BLaER1 treated with 17β-estradiol and CSF1 and Interleukin-3, amounts not matched to agents 10 nM and 100 nM (cell line): ENCODE data around the gene RNASEL.

Source experiments
- H3K27ac ChIP-seq, 11 experiments: shearing (Covaris generic); formaldehyde crosslinking; 2 replicates each; pipeline ENCODE4 v1.8.1; 2022
- H3K27me3 ChIP-seq, 11 experiments: shearing (Covaris generic); formaldehyde crosslinking; 2 replicates each; pipeline ENCODE4 v1.8.1; 2022
- H3K36me3 ChIP-seq, 11 experiments: shearing (Covaris generic); formaldehyde crosslinking; 2 replicates each; pipeline ENCODE4 v1.8.1; 2022
- H3K4me1 ChIP-seq, 10 experiments: shearing (Covaris generic); formaldehyde crosslinking; 2 replicates each; pipeline ENCODE4 v1.8.1; 2022
- H3K4me2 ChIP-seq, 11 experiments: shearing (Covaris generic); formaldehyde crosslinking; 2 replicates each; pipeline ENCODE4 v1.8.1; 2022
- H3K4me3 ChIP-seq, 10 experiments: shearing (Covaris generic); formaldehyde crosslinking; 2 replicates each; pipeline ENCODE4 v1.8.1; 2022
- H3K9ac ChIP-seq, 11 experiments: shearing (Covaris generic); formaldehyde crosslinking; 2 replicates each; pipeline ENCODE4 v1.8.1; 2022
- H3K9me3 ChIP-seq, 11 experiments: shearing (Covaris generic); formaldehyde crosslinking; replicated peaks in 1 of 11; 2 replicates each; pipeline ENCODE4 v1.8.1; 2022
- H4K20me1 ChIP-seq, 11 experiments: shearing (Covaris generic); formaldehyde crosslinking; 2 replicates each; pipeline ENCODE4 v1.8.1; 2022
- Cebpa-rat ChIP-seq, 11 experiments: shearing (Covaris generic); IDR thresholded peaks; 2 replicates each; pipeline ENCODE4 v1.8.1; 2022

RNASEL gene

GRCh38 chr1:182589931-182590330 lies 875 bp upstream of the RNASEL start:
- Histone ChIP-seq H3K27me3 (no peaks in the 10 kb centered on the region), H3K9me3 (peaks cover 5 to 20% (median 15%) of the 10 kb centered on the region in 11 experiments; a peak in 17 of 22 replicates), H3K4me3 (no peak overlapping the region), H4K20me1 (no peaks in the 10 kb centered on the region), H3K4me2 (peak overlapping the region in 3 of 11 experiments; percentile 81 to 88 (median 83); a peak in 4 of 22 replicates), H3K36me3 (peaks cover 9 to 18% (median 16%) of the 10 kb centered on the region in 11 experiments; a peak in 19 of 22 replicates), H3K9ac (no peak overlapping the region), H3K4me1 (peaks cover 14 to 36% (median 23%) of the 10 kb centered on the region in 10 experiments), H3K27ac (peak overlapping the region in 4 of 11 experiments; percentile 92 to 97 (median 92); a peak in 5 of 22 replicates)
- no peak for TF ChIP-seq Cebpa-rat (IDR thresholded peaks at IDR 0.05)

- Histone ChIP-seq H3K36me3 (peaks cover 9 to 22% (median 16%) of the 10 kb centered on the region in 11 experiments; a peak in 20 of 22 replicates), H3K9ac (peak overlapping the region in 6 of 11 experiments; percentile 83 to 91 (median 88); a peak in 6 of 22 replicates), H3K27me3 (no peaks in the 10 kb centered on the region), H3K4me1 (peaks cover 18 to 40% (median 26%) of the 10 kb centered on the region in 10 experiments), H3K4me2 (peak overlapping the region; percentile 70 to 89 (median 84)), H3K4me3 (peak overlapping the region in 6 of 10 experiments; percentile 69 to 81 (median 78); a peak in 8 of 20 replicates), H3K9me3 (peaks cover 5 to 20% (median 15%) of the 10 kb centered on the region in 11 experiments; a peak in 17 of 22 replicates), H4K20me1 (no peaks in the 10 kb centered on the region), H3K27ac (peak overlapping the region in 7 of 11 experiments; percentile 90 to 97 (median 92); a peak in 11 of 22 replicates)
- no peak for TF ChIP-seq Cebpa-rat (IDR thresholded peaks at IDR 0.05)
Observed at GRCh38 chr1:182589520-182589919, 464 bp upstream of the RNASEL start.

GRCh38 chr1:182587666-182588499 lies 1.2 kb downstream of the RNASEL start:
- Histone ChIP-seq H3K4me1 (peaks cover 25 to 45% (median 34%) of the 10 kb centered on the region in 10 experiments), H3K27me3 (no peaks in the 10 kb centered on the region), H3K9me3 (peaks cover 5 to 20% (median 15%) of the 10 kb centered on the region in 11 experiments; a peak in 17 of 22 replicates), H3K4me2 (peak overlapping the region; percentile 70 to 89 (median 84)), H3K4me3 (peak overlapping the region; percentile 69 to 95 (median 76)), H3K27ac (peak overlapping the region; percentile 72 to 97 (median 92); a peak in 21 of 22 replicates), H3K36me3 (peaks cover 16 to 36% (median 24%) of the 10 kb centered on the region in 11 experiments), H4K20me1 (no peaks in the 10 kb centered on the region), H3K9ac (peak overlapping the region; percentile 81 to 91 (median 87))
- no peak for TF ChIP-seq Cebpa-rat (IDR thresholded peaks at IDR 0.05)

GRCh38 chr1:182587093-182587492 lies 2.0 kb downstream of the RNASEL start:
- no peak overlapping the region for H3K9ac ChIP-seq
- no peak for TF ChIP-seq Cebpa-rat (IDR thresholded peaks at IDR 0.05)
- no peak overlapping the region for H3K4me2 ChIP-seq
- no peaks in the 10 kb centered on the region for H4K20me1 ChIP-seq
- peaks cover 24 to 44% (median 32%) of the 10 kb centered on the region in 11 experiments for H3K36me3 ChIP-seq
- peaks cover 25 to 45% (median 34%) of the 10 kb centered on the region in 10 experiments for H3K4me1 ChIP-seq
- H3K27me3 ChIP-seq = no peaks in the 10 kb centered on the region
- H3K27ac ChIP-seq = no peak overlapping the region
- no peak overlapping the region for H3K4me3 ChIP-seq
- peaks cover 5 to 20% (median 15%) of the 10 kb centered on the region in 11 experiments; a peak in 17 of 22 replicates for H3K9me3 ChIP-seq

- Histone ChIP-seq H3K9me3 (peaks cover 5 to 20% (median 15%) of the 10 kb centered on the region in 11 experiments; a peak in 17 of 22 replicates), H4K20me1 (no peaks in the 10 kb centered on the region), H3K27me3 (no peaks in the 10 kb centered on the region), H3K36me3 (peaks cover 31 to 51% (median 39%) of the 10 kb centered on the region in 11 experiments), H3K27ac (no peak overlapping the region), H3K4me2 (peak overlapping the region in 3 of 11 experiments; percentile 13 to 38 (median 36); a peak in 6 of 22 replicates), H3K9ac (no peak overlapping the region), H3K4me1 (peaks cover 25 to 45% (median 34%) of the 10 kb centered on the region in 10 experiments), H3K4me3 (no peak overlapping the region)
- TF ChIP-seq Cebpa-rat (IDR thresholded peaks at IDR 0.05) = no peak
Observed at GRCh38 chr1:182586380-182586779, 2.7 kb downstream of the RNASEL start.

GRCh38 chr1:182584746-182585145 lies 4.3 kb downstream of the RNASEL start:
- H3K4me1 ChIP-seq = peaks cover 24 to 45% (median 34%) of the 10 kb centered on the region in 10 experiments
- peak overlapping the region in 9 of 11 experiments; percentile 1 to 35 (median 16); a peak in 10 of 22 replicates for H3K4me2 ChIP-seq

GRCh38 chr1:182580736-182581135 lies 8.3 kb downstream of the RNASEL start:
- TF ChIP-seq Cebpa-rat (IDR thresholded peaks at IDR 0.05) = no peak
- Histone ChIP-seq H4K20me1 (no peaks in the 10 kb centered on the region), H3K4me3 (no peak overlapping the region), H3K4me1 (peaks cover 8 to 32% (median 16%) of the 10 kb centered on the region in 10 experiments; a peak in 15 of 20 replicates), H3K9me3 (peaks cover 0 to 12% (median 4%) of the 10 kb centered on the region in 11 experiments; a peak in 9 of 22 replicates), H3K27ac (no peak overlapping the region), H3K9ac (no peak overlapping the region), H3K36me3 (peaks cover 62 to 87% (median 73%) of the 10 kb centered on the region in 11 experiments), H3K4me2 (no peak overlapping the region), H3K27me3 (no peaks in the 10 kb centered on the region)

More at GRCh38 chr1:182584746-182585145, 4.3 kb downstream of the RNASEL start:
- Histone ChIP-seq H3K36me3 (peaks cover 47 to 67% (median 55%) of the 10 kb centered on the region in 11 experiments), H3K27ac (no peak overlapping the region), H3K9ac (no peak overlapping the region), H3K9me3 (peaks cover 5 to 23% (median 15%) of the 10 kb centered on the region in 11 experiments; a peak in 17 of 22 replicates), H3K27me3 (no peaks in the 10 kb centered on the region), H4K20me1 (no peaks in the 10 kb centered on the region), H3K4me3 (no peak overlapping the region)
- no peak for TF ChIP-seq Cebpa-rat (IDR thresholded peaks at IDR 0.05)

GRCh38 chr1:182575540-182576149 lies 13.4 kb downstream of the RNASEL start:
- H3K36me3 ChIP-seq = peaks cover 46 to 67% (median 50%) of the 10 kb centered on the region in 11 experiments
- no peak overlapping the region for H3K4me3 ChIP-seq
- H3K27me3 ChIP-seq = no peaks in the 10 kb centered on the region
- no peak for TF ChIP-seq Cebpa-rat (IDR thresholded peaks at IDR 0.05)
- H3K4me1 ChIP-seq = peaks cover 2 to 28% (median 7%) of the 10 kb centered on the region in 10 experiments
- no peak overlapping the region for H3K27ac ChIP-seq
- H3K4me2 ChIP-seq = peak overlapping the region in 1 of 11 experiments; percentile 1; a peak in 1 of 22 replicates
- no peaks in the 10 kb centered on the region for H4K20me1 ChIP-seq
- H3K9ac ChIP-seq = no peak overlapping the region
- peaks cover 0 to 11% (median 0%) of the 10 kb centered on the region in 11 experiments; a peak in 5 of 22 replicates for H3K9me3 ChIP-seq
